GM23248 (cell line): ENCODE data around the gene CYB5A.

Experiments used
- EZH2 ChIP-seq: fragments of 200-600 bp; sonication (generic); IDR thresholded peaks from 2 replicates; pipeline ENCODE4 v1.6.1; 2018; ENCODE audit warnings: antibody characterized with exemption, mild to moderate bottlenecking; ENCODE audit not compliant: insufficient read depth, poor library complexity, severe bottlenecking
- EZH2phosphoT487 ChIP-seq: fragments of 200-600 bp; sonication (generic); IDR thresholded peaks from 2 replicates; pipeline ENCODE4 v1.6.1; 2018; ENCODE audit warnings: antibody characterized with exemption, moderate library complexity, mild to moderate bottlenecking, low read depth; ENCODE audit not compliant: insufficient read depth

DNA sequence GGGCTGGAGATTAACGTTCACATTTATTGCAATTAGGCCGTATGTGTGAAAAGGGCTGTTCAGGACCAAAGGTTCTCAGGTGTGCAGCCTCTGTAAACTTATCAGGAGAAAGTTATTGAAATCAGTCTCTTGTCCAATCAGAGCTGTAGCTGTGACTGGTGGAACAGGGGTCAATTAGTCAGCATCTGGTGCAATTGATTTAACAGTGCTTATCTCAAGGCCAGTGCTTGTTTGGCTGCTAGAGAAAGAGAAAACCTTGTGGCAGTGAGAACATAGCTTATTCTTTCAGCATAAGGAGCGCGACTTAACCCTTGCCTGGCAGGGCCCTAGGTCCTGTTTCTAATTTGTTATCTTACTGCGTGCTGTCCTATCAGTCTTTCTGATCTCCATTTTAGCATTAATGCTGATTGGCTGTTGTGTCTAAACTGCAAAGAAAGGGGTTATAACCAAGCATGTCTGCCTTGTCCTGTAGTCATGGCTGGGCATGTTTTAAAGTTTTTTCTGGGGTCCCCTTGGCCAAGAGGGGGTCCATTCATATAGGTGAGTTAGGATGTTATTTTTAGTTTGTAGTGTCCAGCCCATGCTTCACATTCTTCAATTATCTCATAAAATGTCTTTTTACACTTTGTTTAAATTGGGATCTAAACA, 66.4 kb downstream of the CYB5A start:
- TF ChIP-seq EZH2phosphoT487 (no peak), EZH2 (no peak)
